ENCODE results near the gene ATP7B.

Gene ATP7B

GRCh38 chr13:51943721-51944120 is 67.5 kb downstream of the ATP7B start:
- no peak for DNase-seq

GRCh38 chr13:51942189-51942588 is 69.1 kb downstream of the ATP7B start:
- DNase-seq = peak; percentile 53

- no peak for DNase-seq
These were observed 72.8 kb downstream of the ATP7B start for GRCh38 chr13:51938454-51938853.

- DNase-seq = no peak
These were observed 73.6 kb downstream of the ATP7B start for GRCh38 chr13:51937320-51938290.

GRCh38 chr13:51935326-51936171 is 75.7 kb downstream of the ATP7B start:
- no peak for DNase-seq

GRCh38 chr13:51934461-51935087 is 76.7 kb downstream of the ATP7B start:
- DNase-seq = no peak

GRCh38 chr13:51933466-51934058 is 77.7 kb downstream of the ATP7B start:
- DNase-seq = no peak

- no peak for DNase-seq
These were observed 79.0 kb downstream of the ATP7B start for GRCh38 chr13:51932231-51932630.

GRCh38 chr13:51931606-51932005 is 79.6 kb downstream of the ATP7B start:
- no peak for DNase-seq

GRCh38 chr13:51929699-51930098 is 81.6 kb downstream of the ATP7B start:
- DNase-seq = no peak

GRCh38 chr13:51928231-51928630 is 83.0 kb downstream of the ATP7B start:
- no peak for DNase-seq

GRCh38 chr13:51927129-51927528 is 84.1 kb downstream of the ATP7B start:
- DNase-seq = no peak

- no peak for DNase-seq
These were observed 84.7 kb downstream of the ATP7B start for GRCh38 chr13:51926528-51926885.

- no peak for DNase-seq
These were observed 85.3 kb downstream of the ATP7B start for GRCh38 chr13:51925865-51926527.

- DNase-seq = no peak
These were observed 86.3 kb downstream of the ATP7B start for GRCh38 chr13:51924756-51925544.

GRCh38 chr13:51923983-51924539 is 87.2 kb downstream of the ATP7B start:
- no peak for DNase-seq

GRCh38 chr13:51922771-51923480 is 88.3 kb downstream of the ATP7B start:
- DNase-seq = no peak

- no peak for DNase-seq
These were observed 89.2 kb downstream of the ATP7B start for GRCh38 chr13:51921790-51922740.

GRCh38 chr13:51920786-51921185 is 90.5 kb downstream of the ATP7B start:
- no peak for DNase-seq

Measured in CD4-positive, alpha-beta T cell treated with Interleukin-12 subunit alpha and Interleukin-12 subunit beta, for 1 hour (primary cell).